OCI-LY1 (cell line): ENCODE results near the gene GMPR.

Source experiments
- H2AFZ ChIP-seq: fragments of 200-600 bp; sonication (generic), shearing (Covaris generic); 2 replicates; pipeline ENCODE4 v1.6.0; 2014; ENCODE audit warnings: antibody characterized with exemption, mild to moderate bottlenecking, low read length
- H3F3A ChIP-seq: fragments of 200-600 bp; sonication (generic), shearing (Covaris generic); 2 replicates; pipeline ENCODE4 v1.6.0; 2014; ENCODE audit warnings: mild to moderate bottlenecking, antibody characterized with exemption, low read length, moderate library complexity; ENCODE audit not compliant: insufficient read depth
- H3K27ac ChIP-seq: fragments of 200-600 bp; sonication (generic); 2 replicates; pipeline ENCODE4 v1.5.1; 2014; ENCODE audit warnings: low read length, mixed run types, mild to moderate bottlenecking, low read depth; ENCODE audit not compliant: poor library complexity, severe bottlenecking
- H3K27me3 ChIP-seq: fragments of 200-600 bp; sonication (generic); 2 replicates; pipeline ENCODE4 v1.6.0; 2014; ENCODE audit warnings: antibody characterized with exemption, mild to moderate bottlenecking, low read length, moderate library complexity; ENCODE audit not compliant: insufficient read depth
- H3K36me3 ChIP-seq: fragments of 200-600 bp; sonication (generic); 2 replicates; pipeline ENCODE4 v1.6.1; 2014; ENCODE audit warnings: mild to moderate bottlenecking, antibody characterized with exemption, low read length, moderate library complexity, mixed read lengths; ENCODE audit not compliant: insufficient read depth
- H3K4me1 ChIP-seq: fragments of 200-600 bp; sonication (generic); 2 replicates; pipeline ENCODE4 v1.5.1; 2014; ENCODE audit warnings: mild to moderate bottlenecking, low read length, moderate library complexity; ENCODE audit not compliant: insufficient read depth, severe bottlenecking
- H3K4me2 ChIP-seq: fragments of 200-600 bp; sonication (generic), shearing (Covaris generic); 2 replicates; pipeline ENCODE4 v1.6.1; 2014; ENCODE audit warnings: low read length
- H3K4me3 ChIP-seq: fragments of 200-600 bp; sonication (generic); 2 replicates; pipeline ENCODE4 v1.5.1; 2014; ENCODE audit warnings: low read length, low read depth, mild to moderate bottlenecking, mixed read lengths; ENCODE audit not compliant: poor library complexity, severe bottlenecking
- H3K79me2 ChIP-seq: fragments of 200-600 bp; shearing (Covaris generic); 2 replicates; pipeline ENCODE4 v1.6.1; 2016; ENCODE audit warnings: mixed run types, low read length, mixed read lengths; ENCODE audit not compliant: insufficient read depth
- H3K9ac ChIP-seq: fragments of 200-600 bp; sonication (generic), shearing (Covaris generic); 2 replicates; pipeline ENCODE4 v1.6.1; 2014; ENCODE audit warnings: mild to moderate bottlenecking, low read length, mixed read lengths
- H3K9me2 ChIP-seq: fragments of 200-600 bp; sonication (generic), shearing (Covaris generic); 2 replicates; pipeline ENCODE4 v1.6.1; 2014; ENCODE audit warnings: low read depth, mild to moderate bottlenecking, low read length, mixed read lengths
- H3K9me3 ChIP-seq: fragments of 200-600 bp; shearing (Covaris generic); 2 replicates; pipeline ENCODE4 v1.6.1; 2014; ENCODE audit warnings: low read length, mixed read lengths
- H4K20me1 ChIP-seq: fragments of 200-600 bp; sonication (generic), shearing (Covaris generic); 2 replicates; pipeline ENCODE4 v1.6.0; 2016; ENCODE audit warnings: mild to moderate bottlenecking, low read length; ENCODE audit not compliant: insufficient read depth
- EZH2 ChIP-seq: fragments of 200-600 bp; sonication (generic), shearing (Covaris generic); IDR thresholded peaks from 2 replicates; pipeline ENCODE4 v1.8.0; 2017; ENCODE audit warnings: borderline replicate concordance, mixed run types, mild to moderate bottlenecking, antibody characterized with exemption, low read length, moderate library complexity, mixed read lengths
- TF ChIP-seq, protein P1 (sequence below): fragments of 200-600 bp; sonication (generic), shearing (Covaris generic); IDR thresholded peaks from 2 replicates; pipeline ENCODE4 v1.5.1; 2017; ENCODE audit warnings: mild to moderate bottlenecking, antibody characterized with exemption, low read length, moderate library complexity, mixed read lengths

The GMPR gene

DNA sequence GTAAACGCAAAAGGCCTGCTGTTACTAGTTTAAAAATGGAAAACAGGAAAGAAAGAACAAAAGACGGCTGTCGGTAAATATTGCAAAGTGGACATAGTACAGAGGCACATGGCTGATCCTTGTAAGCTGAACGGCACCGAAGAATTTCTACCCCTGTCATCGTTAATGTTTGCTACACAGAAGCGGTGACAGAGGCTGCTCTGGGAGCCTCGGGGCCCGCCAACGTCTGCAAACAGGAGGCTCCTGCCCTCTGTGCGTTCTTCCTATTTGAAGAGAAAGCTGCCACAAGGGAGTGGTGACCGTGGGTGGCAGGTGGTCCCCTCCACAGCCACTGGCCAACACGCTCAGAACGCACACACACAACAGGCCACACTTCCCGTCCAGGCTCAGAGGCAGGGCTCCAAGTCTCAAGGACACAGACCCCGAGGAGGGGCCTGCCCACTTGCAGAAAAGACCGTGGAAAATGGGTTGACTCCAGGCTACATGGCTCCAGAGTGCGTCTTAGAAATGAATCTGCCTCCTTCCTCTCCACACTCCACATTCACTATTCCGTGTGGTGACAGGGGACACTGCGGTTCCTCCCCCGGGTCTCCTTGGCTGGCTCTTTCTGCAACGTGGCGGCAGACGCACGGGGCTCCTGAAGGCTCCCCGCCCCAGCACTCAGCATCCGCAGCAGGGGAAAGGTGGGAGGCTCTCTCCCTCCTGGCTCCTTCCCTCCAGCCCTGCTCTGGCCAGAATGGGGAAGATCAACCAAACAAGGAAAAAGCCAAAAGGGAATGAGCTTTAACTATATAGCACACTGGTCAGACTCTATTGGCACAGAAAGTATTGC, 64.5 kb downstream of the GMPR start:
- H3F3A ChIP-seq, result no peaks in the 10 kb centered on the region
- no peak overlapping the region for H3K4me2 ChIP-seq

GRCh38 chr6:16305246-16305725, 66.9 kb downstream of the GMPR start:
- Histone ChIP-seq H3K4me3 (no peak overlapping the region), H3K79me2 (no peaks in the 10 kb centered on the region), H3F3A (no peaks in the 10 kb centered on the region), H3K9me3 (no peaks in the 10 kb centered on the region), H3K27me3 (no peaks in the 10 kb centered on the region), H4K20me1 (no peaks in the 10 kb centered on the region), H3K27ac (no peak overlapping the region), H3K4me1 (peaks cover 9% of the 10 kb centered on the region), H3K9ac (no peak overlapping the region), H3K4me2 (no peak overlapping the region), H3K36me3 (no peaks in the 10 kb centered on the region), H2AFZ (no peak overlapping the region), H3K9me2 (no peaks in the 10 kb centered on the region)
- TF ChIP-seq EZH2, result no peak
- TF ChIP-seq, protein P1, sequence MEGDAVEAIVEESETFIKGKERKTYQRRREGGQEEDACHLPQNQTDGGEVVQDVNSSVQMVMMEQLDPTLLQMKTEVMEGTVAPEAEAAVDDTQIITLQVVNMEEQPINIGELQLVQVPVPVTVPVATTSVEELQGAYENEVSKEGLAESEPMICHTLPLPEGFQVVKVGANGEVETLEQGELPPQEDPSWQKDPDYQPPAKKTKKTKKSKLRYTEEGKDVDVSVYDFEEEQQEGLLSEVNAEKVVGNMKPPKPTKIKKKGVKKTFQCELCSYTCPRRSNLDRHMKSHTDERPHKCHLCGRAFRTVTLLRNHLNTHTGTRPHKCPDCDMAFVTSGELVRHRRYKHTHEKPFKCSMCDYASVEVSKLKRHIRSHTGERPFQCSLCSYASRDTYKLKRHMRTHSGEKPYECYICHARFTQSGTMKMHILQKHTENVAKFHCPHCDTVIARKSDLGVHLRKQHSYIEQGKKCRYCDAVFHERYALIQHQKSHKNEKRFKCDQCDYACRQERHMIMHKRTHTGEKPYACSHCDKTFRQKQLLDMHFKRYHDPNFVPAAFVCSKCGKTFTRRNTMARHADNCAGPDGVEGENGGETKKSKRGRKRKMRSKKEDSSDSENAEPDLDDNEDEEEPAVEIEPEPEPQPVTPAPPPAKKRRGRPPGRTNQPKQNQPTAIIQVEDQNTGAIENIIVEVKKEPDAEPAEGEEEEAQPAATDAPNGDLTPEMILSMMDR, result no peak

More for the DNA sequence above, 64.5 kb downstream of the GMPR start:
- no peak overlapping the region for H3K27ac ChIP-seq
- TF ChIP-seq EZH2, result no peak
- TF ChIP-seq, protein P1, result no peak
- H3K4me1 ChIP-seq, result peaks cover 9% of the 10 kb centered on the region
- H4K20me1 ChIP-seq, result no peaks in the 10 kb centered on the region
- H3K9ac ChIP-seq, result no peak overlapping the region
- no peak overlapping the region for H3K4me3 ChIP-seq
- no peaks in the 10 kb centered on the region for H3K79me2 ChIP-seq
- H3K36me3 ChIP-seq, result no peaks in the 10 kb centered on the region
- no peaks in the 10 kb centered on the region for H3K9me2 ChIP-seq
- no peaks in the 10 kb centered on the region for H3K9me3 ChIP-seq
- no peaks in the 10 kb centered on the region for H3K27me3 ChIP-seq
- no peak overlapping the region for H2AFZ ChIP-seq

DNA sequence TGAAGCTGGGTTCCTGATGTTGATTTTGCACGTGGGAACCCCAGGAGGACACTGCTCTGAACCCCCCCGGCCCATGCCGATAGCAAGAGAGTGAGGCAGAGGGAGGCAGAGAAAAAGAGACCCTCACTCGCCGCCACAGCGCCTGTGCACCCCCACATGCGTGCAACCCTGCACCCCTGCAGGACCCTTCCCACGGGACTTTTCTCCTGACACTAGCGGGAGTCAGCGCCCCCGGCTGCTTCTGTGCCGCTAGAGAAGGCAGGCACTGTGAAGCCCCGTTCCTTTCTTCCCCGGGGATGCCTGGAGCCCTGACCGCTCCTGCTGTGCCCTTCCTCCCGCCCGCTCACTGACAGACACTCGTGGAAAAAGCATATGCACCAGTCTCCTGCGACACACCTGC, 67.4 kb downstream of the GMPR start:
- no peaks in the 10 kb centered on the region for H3K9me3 ChIP-seq
- peaks cover 9% of the 10 kb centered on the region for H3K4me1 ChIP-seq
- H3K9me2 ChIP-seq, result no peaks in the 10 kb centered on the region
- no peaks in the 10 kb centered on the region for H3F3A ChIP-seq
- no peak overlapping the region for H3K9ac ChIP-seq
- no peak overlapping the region for H3K4me3 ChIP-seq
- no peaks in the 10 kb centered on the region for H3K27me3 ChIP-seq
- H2AFZ ChIP-seq, result no peak overlapping the region
- no peaks in the 10 kb centered on the region for H3K36me3 ChIP-seq
- H3K79me2 ChIP-seq, result no peaks in the 10 kb centered on the region
- no peaks in the 10 kb centered on the region for H4K20me1 ChIP-seq
- TF ChIP-seq, protein P1, result no peak
- no peak for TF ChIP-seq EZH2
- H3K4me2 ChIP-seq, result peak overlapping the region; percentile 30; the same call in 1 of the 2 replicates
- H3K27ac ChIP-seq, result no peak overlapping the region
